PFSK-1 (cell line): ENCODE data around the gene ZNF497.

Source experiments
- FOXP2 ChIP-seq: optimal IDR thresholded peaks from 2 replicates; pipeline ENCODE3; 2011; ENCODE audit warnings: borderline replicate concordance, control low read depth, inconsistent platforms; ENCODE audit not compliant: insufficient read depth; ENCODE audit errors: extremely low read length, extremely low read depth
- SIN3A ChIP-seq: IDR thresholded peaks from 2 replicates; pipeline ENCODE4 v1.6.1; 2012; ENCODE audit warnings: mild to moderate bottlenecking, low read length, moderate library complexity, borderline replicate concordance; ENCODE audit not compliant: insufficient read depth
- TAF1 ChIP-seq: IDR thresholded peaks from 2 replicates; pipeline ENCODE4 v1.6.1; 2012; ENCODE audit warnings: low read length, control low read depth, borderline replicate concordance; ENCODE audit not compliant: insufficient read depth
- TF ChIP-seq, protein P1 (sequence below), 2 experiments: IDR thresholded peaks; 2 replicates each; pipeline versions ENCODE4 v1.6.1 to v1.8.0; 2011 to 2012; ENCODE audit warnings: low read depth in 2 of 2, low read length in 2 of 2, control low read depth in 1 of 2, inconsistent platforms in 1 of 2, mild to moderate bottlenecking in 1 of 2, moderate library complexity in 1 of 2; ENCODE audit not compliant: insufficient read depth in 1 of 2

- TF ChIP-seq FOXP2: peak; percentile 16
- TF ChIP-seq, protein P1, sequence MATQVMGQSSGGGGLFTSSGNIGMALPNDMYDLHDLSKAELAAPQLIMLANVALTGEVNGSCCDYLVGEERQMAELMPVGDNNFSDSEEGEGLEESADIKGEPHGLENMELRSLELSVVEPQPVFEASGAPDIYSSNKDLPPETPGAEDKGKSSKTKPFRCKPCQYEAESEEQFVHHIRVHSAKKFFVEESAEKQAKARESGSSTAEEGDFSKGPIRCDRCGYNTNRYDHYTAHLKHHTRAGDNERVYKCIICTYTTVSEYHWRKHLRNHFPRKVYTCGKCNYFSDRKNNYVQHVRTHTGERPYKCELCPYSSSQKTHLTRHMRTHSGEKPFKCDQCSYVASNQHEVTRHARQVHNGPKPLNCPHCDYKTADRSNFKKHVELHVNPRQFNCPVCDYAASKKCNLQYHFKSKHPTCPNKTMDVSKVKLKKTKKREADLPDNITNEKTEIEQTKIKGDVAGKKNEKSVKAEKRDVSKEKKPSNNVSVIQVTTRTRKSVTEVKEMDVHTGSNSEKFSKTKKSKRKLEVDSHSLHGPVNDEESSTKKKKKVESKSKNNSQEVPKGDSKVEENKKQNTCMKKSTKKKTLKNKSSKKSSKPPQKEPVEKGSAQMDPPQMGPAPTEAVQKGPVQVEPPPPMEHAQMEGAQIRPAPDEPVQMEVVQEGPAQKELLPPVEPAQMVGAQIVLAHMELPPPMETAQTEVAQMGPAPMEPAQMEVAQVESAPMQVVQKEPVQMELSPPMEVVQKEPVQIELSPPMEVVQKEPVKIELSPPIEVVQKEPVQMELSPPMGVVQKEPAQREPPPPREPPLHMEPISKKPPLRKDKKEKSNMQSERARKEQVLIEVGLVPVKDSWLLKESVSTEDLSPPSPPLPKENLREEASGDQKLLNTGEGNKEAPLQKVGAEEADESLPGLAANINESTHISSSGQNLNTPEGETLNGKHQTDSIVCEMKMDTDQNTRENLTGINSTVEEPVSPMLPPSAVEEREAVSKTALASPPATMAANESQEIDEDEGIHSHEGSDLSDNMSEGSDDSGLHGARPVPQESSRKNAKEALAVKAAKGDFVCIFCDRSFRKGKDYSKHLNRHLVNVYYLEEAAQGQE (IDR thresholded peaks at IDR 0.05; ENCODE audit: insufficient read depth in 1 of 2, low read depth in 2 of 2, low read length in 2 of 2): no peak; a peak in 1 of 4 replicates
- TF ChIP-seq TAF1: peak; percentile 81; the same call in 1 of the 2 replicates
- no peak; the same call in 1 of the 2 replicates for TF ChIP-seq SIN3A
Observed at GRCh38 chr19:58408152-58409009, 45.8 kb upstream of the ZNF497 start, which contains the start of gene ZNF584.
